Measurements from ENCODE around the gene MSH5.

Gene MSH5

GRCh38 chr6:31742894-31743293 lies 3.1 kb downstream of the MSH5 start:
- Histone ChIP-seq H3K9me3 (ENCODE audit: insufficient read depth, low read depth, low read length) (no peaks in the 10 kb centered on the region), H3K4me3 (ENCODE audit: low read length) (no peak overlapping the region), H3K4me1 (ENCODE audit: insufficient read depth, low read length) (peaks cover 27% of the 10 kb centered on the region), H3K9ac (ENCODE audit: low read depth, low read length) (no peak overlapping the region), H3K36me3 (ENCODE audit: insufficient read depth, low read length) (peaks cover 30% of the 10 kb centered on the region), H3K27ac (ENCODE audit: low read depth, low read length) (no peak overlapping the region), H3K27me3 (ENCODE audit: insufficient read depth, low read length) (no peaks in the 10 kb centered on the region)
- WGBS: 96% methylated on average over 3 of the region's 3 CpGs

GRCh38 chr6:31744422-31744821 lies 4.6 kb downstream of the MSH5 start:
- Histone ChIP-seq H3K9me3 (ENCODE audit: insufficient read depth, low read depth, low read length) (no peaks in the 10 kb centered on the region), H3K36me3 (ENCODE audit: insufficient read depth, low read length) (peaks cover 33% of the 10 kb centered on the region), H3K4me1 (ENCODE audit: insufficient read depth, low read length) (peaks cover 13% of the 10 kb centered on the region; the same call in 1 of the 2 replicates), H3K4me3 (ENCODE audit: low read length) (no peak overlapping the region), H3K27me3 (ENCODE audit: insufficient read depth, low read length) (no peaks in the 10 kb centered on the region), H3K27ac (ENCODE audit: low read depth, low read length) (no peak overlapping the region), H3K9ac (ENCODE audit: low read depth, low read length) (no peak overlapping the region)
- WGBS: 95% methylated on average over 1 of the region's 1 CpG

GRCh38 chr6:31749301-31750036 lies 9.7 kb downstream of the MSH5 start:
- Histone ChIP-seq H3K27ac (ENCODE audit: low read depth, low read length) (no peak overlapping the region), H3K4me3 (ENCODE audit: low read length) (no peak overlapping the region), H3K9ac (ENCODE audit: low read depth, low read length) (no peak overlapping the region)

GRCh38 chr6:31750411-31751022 lies 10.7 kb downstream of the MSH5 start:
- Histone ChIP-seq H3K4me3 (ENCODE audit: low read length) (no peak overlapping the region), H3K9me3 (ENCODE audit: insufficient read depth, low read depth, low read length) (no peaks in the 10 kb centered on the region), H3K27me3 (ENCODE audit: insufficient read depth, low read length) (no peaks in the 10 kb centered on the region), H3K27ac (ENCODE audit: low read depth, low read length) (no peak overlapping the region), H3K4me1 (ENCODE audit: insufficient read depth, low read length) (no peaks in the 10 kb centered on the region), H3K9ac (ENCODE audit: low read depth, low read length) (no peak overlapping the region), H3K36me3 (ENCODE audit: insufficient read depth, low read length) (peaks cover 13% of the 10 kb centered on the region)
- 97% methylated on average over 6 of the region's 7 CpGs for WGBS

More at GRCh38 chr6:31749301-31750036, 9.7 kb downstream of the MSH5 start:
- Histone ChIP-seq H3K27me3 (ENCODE audit: insufficient read depth, low read length) (no peaks in the 10 kb centered on the region), H3K4me1 (ENCODE audit: insufficient read depth, low read length) (no peaks in the 10 kb centered on the region), H3K9me3 (ENCODE audit: insufficient read depth, low read depth, low read length) (no peaks in the 10 kb centered on the region), H3K36me3 (ENCODE audit: insufficient read depth, low read length) (peaks cover 13% of the 10 kb centered on the region)
- WGBS: 97% methylated on average over 6 of the region's 8 CpGs

- no peaks in the 10 kb centered on the region for H3K4me1 ChIP-seq (ENCODE audit: insufficient read depth, low read length)
- no peak overlapping the region for H3K4me3 ChIP-seq (ENCODE audit: low read length)
- no peak overlapping the region for H3K27ac ChIP-seq (ENCODE audit: low read depth, low read length)
- H3K9ac ChIP-seq (ENCODE audit: low read depth, low read length): no peak overlapping the region
- H3K36me3 ChIP-seq (ENCODE audit: insufficient read depth, low read length): peaks cover 7% of the 10 kb centered on the region; the same call in 1 of the 2 replicates
- no peaks in the 10 kb centered on the region for H3K27me3 ChIP-seq (ENCODE audit: insufficient read depth, low read length)
- 89% methylated on average over 8 of the region's 8 CpGs for WGBS
- no peaks in the 10 kb centered on the region for H3K9me3 ChIP-seq (ENCODE audit: insufficient read depth, low read depth, low read length)
Observed at GRCh38 chr6:31752739-31753319, 13.0 kb downstream of the MSH5 start.

GRCh38 chr6:31758281-31758680 lies 18.5 kb downstream of the MSH5 start:
- H3K4me3 ChIP-seq (ENCODE audit: low read length): no peak overlapping the region
- peaks cover 36% of the 10 kb centered on the region; the same call in 1 of the 2 replicates for H3K36me3 ChIP-seq (ENCODE audit: insufficient read depth, low read length)
- no peak overlapping the region for H3K9ac ChIP-seq (ENCODE audit: low read depth, low read length)
- H3K27ac ChIP-seq (ENCODE audit: low read depth, low read length): no peak overlapping the region
- H3K4me1 ChIP-seq (ENCODE audit: insufficient read depth, low read length): peaks cover 2% of the 10 kb centered on the region; the same call in 1 of the 2 replicates
- 95% methylated on average over 2 of the region's 2 CpGs for WGBS
- no peaks in the 10 kb centered on the region for H3K27me3 ChIP-seq (ENCODE audit: insufficient read depth, low read length)
- H3K9me3 ChIP-seq (ENCODE audit: insufficient read depth, low read depth, low read length): no peaks in the 10 kb centered on the region

GRCh38 chr6:31760790-31761189 lies 21.0 kb downstream of the MSH5 start:
- Histone ChIP-seq H3K4me1 (ENCODE audit: insufficient read depth, low read length) (peaks cover 4% of the 10 kb centered on the region; the same call in 1 of the 2 replicates), H3K9ac (ENCODE audit: low read depth, low read length) (no peak overlapping the region), H3K9me3 (ENCODE audit: insufficient read depth, low read depth, low read length) (no peaks in the 10 kb centered on the region), H3K36me3 (ENCODE audit: insufficient read depth, low read length) (peaks cover 36% of the 10 kb centered on the region; the same call in 1 of the 2 replicates), H3K4me3 (ENCODE audit: low read length) (no peak overlapping the region), H3K27me3 (ENCODE audit: insufficient read depth, low read length) (no peaks in the 10 kb centered on the region), H3K27ac (ENCODE audit: low read depth, low read length) (no peak overlapping the region)
- 97% methylated on average over 5 of the region's 5 CpGs for WGBS

- peaks cover 36% of the 10 kb centered on the region; the same call in 1 of the 2 replicates for H3K36me3 ChIP-seq (ENCODE audit: insufficient read depth, low read length)
- H3K27me3 ChIP-seq (ENCODE audit: insufficient read depth, low read length): no peaks in the 10 kb centered on the region
- H3K9ac ChIP-seq (ENCODE audit: low read depth, low read length): no peak overlapping the region
- H3K4me3 ChIP-seq (ENCODE audit: low read length): no peak overlapping the region
- WGBS: 96% methylated on average over 8 of the region's 8 CpGs
- H3K9me3 ChIP-seq (ENCODE audit: insufficient read depth, low read depth, low read length): no peaks in the 10 kb centered on the region
- H3K27ac ChIP-seq (ENCODE audit: low read depth, low read length): no peak overlapping the region
- H3K4me1 ChIP-seq (ENCODE audit: insufficient read depth, low read length): peaks cover 4% of the 10 kb centered on the region; the same call in 1 of the 2 replicates
Observed at GRCh38 chr6:31761343-31761742, 21.5 kb downstream of the MSH5 start.

GRCh38 chr6:31762356-31762755 lies 22.6 kb downstream of the MSH5 start, which contains the start of gene SAPCD1:
TSS of gene SAPCD1 (plus strand) at chr6:31762656. CDS start at chr6:31763055, 399 bp downstream.
- peak within 1 kb of the TSS; percentile 51; the same call in 1 of the 2 replicates for H3K27ac ChIP-seq (ENCODE audit: low read depth, low read length)
- H3K4me1 ChIP-seq (ENCODE audit: insufficient read depth, low read length): peaks cover 8% of the 10 kb centered on the region; the same call in 1 of the 2 replicates
- 0 out of 2 replicates have a peak within 1 kb of the TSS, but pooled peaks have one; percentile 1 for H3K9ac ChIP-seq (ENCODE audit: low read depth, low read length)
- 85% methylated on average over 3 of the region's 4 CpGs for WGBS
- no peaks in the 10 kb centered on the region for H3K9me3 ChIP-seq (ENCODE audit: insufficient read depth, low read depth, low read length)
- peaks cover 36% of the 10 kb centered on the region; the same call in 1 of the 2 replicates for H3K36me3 ChIP-seq (ENCODE audit: insufficient read depth, low read length)
- H3K27me3 ChIP-seq (ENCODE audit: insufficient read depth, low read length): no peaks in the 10 kb centered on the region
- H3K4me3 ChIP-seq (ENCODE audit: low read length): no peak within 1 kb of the TSS

- no peaks in the 10 kb centered on the region for H3K9me3 ChIP-seq (ENCODE audit: insufficient read depth, low read depth, low read length)
- H3K9ac ChIP-seq (ENCODE audit: low read depth, low read length): 0 out of 2 replicates have a peak overlapping the region, but pooled peaks have one; percentile 1
- H3K4me1 ChIP-seq (ENCODE audit: insufficient read depth, low read length): peaks cover 8% of the 10 kb centered on the region; the same call in 1 of the 2 replicates
- H3K27me3 ChIP-seq (ENCODE audit: insufficient read depth, low read length): no peaks in the 10 kb centered on the region
- peaks cover 34% of the 10 kb centered on the region; the same call in 1 of the 2 replicates for H3K36me3 ChIP-seq (ENCODE audit: insufficient read depth, low read length)
- H3K27ac ChIP-seq (ENCODE audit: low read depth, low read length): peak overlapping the region; percentile 51; the same call in 1 of the 2 replicates
- 83% methylated on average over 8 of the region's 8 CpGs for WGBS
- no peak overlapping the region for H3K4me3 ChIP-seq (ENCODE audit: low read length)
Observed at GRCh38 chr6:31762878-31763618, 23.2 kb downstream of the MSH5 start.

Measured in HUES64 (cell line).